Measurements from ENCODE around the gene TATDN3.

TATDN3 gene

DNA sequence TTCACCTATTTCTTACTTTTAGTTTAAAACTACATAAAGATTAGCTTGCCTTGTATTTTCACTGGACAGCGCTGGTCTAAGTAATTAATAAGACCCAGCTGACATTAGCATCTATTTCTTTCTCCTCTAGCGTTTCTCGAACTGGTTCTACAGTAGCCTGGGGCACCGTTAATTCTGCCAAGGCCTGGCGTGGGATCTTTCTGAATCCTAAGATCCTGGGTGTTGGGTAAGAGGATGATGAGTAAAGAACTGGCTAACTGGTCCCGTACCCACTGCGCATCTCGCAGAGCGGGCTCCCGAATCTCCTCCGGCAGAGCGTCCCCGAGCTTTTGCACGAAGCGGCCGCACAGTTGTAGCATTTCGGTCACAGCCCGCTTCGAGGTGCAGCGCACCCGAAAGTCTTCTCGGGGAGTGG, 426 bp upstream of the TATDN3 start:
- Histone ChIP-seq H3K27me3 (ENCODE audit: insufficient read depth, low read depth, severe bottlenecking) (no peaks in the 10 kb centered on the region), H3K27ac (peak overlapping the region; percentile 94), H3K4me3 (ENCODE audit: low read depth, low read length) (peak overlapping the region; percentile 91), H3K9me3 (ENCODE audit: severe bottlenecking) (no peaks in the 10 kb centered on the region), H3K36me3 (peaks cover 18% of the 10 kb centered on the region)
- DNase-seq = no peak
- TF ChIP-seq, protein P1, sequence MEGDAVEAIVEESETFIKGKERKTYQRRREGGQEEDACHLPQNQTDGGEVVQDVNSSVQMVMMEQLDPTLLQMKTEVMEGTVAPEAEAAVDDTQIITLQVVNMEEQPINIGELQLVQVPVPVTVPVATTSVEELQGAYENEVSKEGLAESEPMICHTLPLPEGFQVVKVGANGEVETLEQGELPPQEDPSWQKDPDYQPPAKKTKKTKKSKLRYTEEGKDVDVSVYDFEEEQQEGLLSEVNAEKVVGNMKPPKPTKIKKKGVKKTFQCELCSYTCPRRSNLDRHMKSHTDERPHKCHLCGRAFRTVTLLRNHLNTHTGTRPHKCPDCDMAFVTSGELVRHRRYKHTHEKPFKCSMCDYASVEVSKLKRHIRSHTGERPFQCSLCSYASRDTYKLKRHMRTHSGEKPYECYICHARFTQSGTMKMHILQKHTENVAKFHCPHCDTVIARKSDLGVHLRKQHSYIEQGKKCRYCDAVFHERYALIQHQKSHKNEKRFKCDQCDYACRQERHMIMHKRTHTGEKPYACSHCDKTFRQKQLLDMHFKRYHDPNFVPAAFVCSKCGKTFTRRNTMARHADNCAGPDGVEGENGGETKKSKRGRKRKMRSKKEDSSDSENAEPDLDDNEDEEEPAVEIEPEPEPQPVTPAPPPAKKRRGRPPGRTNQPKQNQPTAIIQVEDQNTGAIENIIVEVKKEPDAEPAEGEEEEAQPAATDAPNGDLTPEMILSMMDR (IDR thresholded peaks at IDR 0.05; ENCODE audit: low read depth, low read length) = no peak

DNA sequence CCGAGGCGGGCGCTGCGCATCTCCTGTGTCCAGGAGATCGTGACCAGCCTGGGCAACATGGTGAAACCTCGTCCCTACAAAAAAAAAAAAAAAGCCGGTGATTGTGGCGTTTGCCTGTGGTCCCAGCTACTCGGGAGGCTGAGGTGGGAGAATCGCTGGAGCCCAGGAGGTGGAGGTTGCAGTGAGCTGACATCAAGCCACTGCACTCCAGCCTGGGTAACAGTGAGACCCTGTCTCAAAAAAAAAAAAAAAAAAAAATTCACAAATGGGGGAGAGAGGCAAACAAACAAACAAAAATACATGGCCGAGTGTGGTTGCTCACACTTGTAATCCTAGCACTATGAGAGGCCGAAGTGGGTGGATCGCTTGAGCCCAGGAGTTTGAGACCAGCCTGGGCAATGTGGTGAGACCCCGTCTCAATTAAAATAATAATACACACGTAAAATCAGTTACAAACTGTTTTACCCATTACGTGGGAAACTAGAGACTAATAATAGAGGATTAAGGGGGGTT, 758 bp downstream of the TATDN3 start:
- TF ChIP-seq, protein P1 (IDR thresholded peaks at IDR 0.05; ENCODE audit: low read depth, low read length) = no peak
- no peak for DNase-seq
- peak overlapping the region; percentile 91 for H3K4me3 ChIP-seq (ENCODE audit: low read depth, low read length)
- no peaks in the 10 kb centered on the region for H3K9me3 ChIP-seq (ENCODE audit: severe bottlenecking)
- H3K27me3 ChIP-seq (ENCODE audit: insufficient read depth, low read depth, severe bottlenecking) = no peaks in the 10 kb centered on the region
- H3K36me3 ChIP-seq = peaks cover 12% of the 10 kb centered on the region
- peak overlapping the region; percentile 94 for H3K27ac ChIP-seq

DNA sequence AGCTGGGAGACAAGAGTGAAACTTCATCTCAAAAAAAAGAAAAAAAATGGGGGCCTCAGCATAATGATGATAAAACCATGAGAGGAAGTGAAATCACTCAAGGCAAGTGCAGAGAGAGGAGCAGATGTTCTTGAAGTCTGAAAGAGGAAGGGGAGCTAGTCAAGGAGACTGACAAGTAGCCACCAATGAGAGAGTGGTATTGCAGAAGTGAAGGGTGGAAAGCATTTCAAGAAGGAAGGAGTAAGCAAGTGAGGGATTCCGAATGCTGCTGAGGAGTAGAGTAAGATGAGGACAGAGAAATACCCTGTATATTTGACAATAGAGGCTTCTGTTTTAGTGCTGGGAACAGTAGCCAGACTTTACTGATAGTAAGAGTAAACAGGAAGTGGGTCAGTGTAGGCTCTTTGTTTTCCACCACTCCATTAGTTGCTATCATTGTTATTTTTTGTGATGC, 2.9 kb downstream of the TATDN3 start:
- Histone ChIP-seq H3K36me3 (peaks cover 21% of the 10 kb centered on the region), H3K4me3 (ENCODE audit: low read depth, low read length) (no peak overlapping the region), H3K9me3 (ENCODE audit: severe bottlenecking) (no peaks in the 10 kb centered on the region), H3K27ac (no peak overlapping the region), H3K27me3 (ENCODE audit: insufficient read depth, low read depth, severe bottlenecking) (no peaks in the 10 kb centered on the region)
- TF ChIP-seq, protein P1 (IDR thresholded peaks at IDR 0.05; ENCODE audit: low read depth, low read length) = no peak
- no peak for DNase-seq

DNA sequence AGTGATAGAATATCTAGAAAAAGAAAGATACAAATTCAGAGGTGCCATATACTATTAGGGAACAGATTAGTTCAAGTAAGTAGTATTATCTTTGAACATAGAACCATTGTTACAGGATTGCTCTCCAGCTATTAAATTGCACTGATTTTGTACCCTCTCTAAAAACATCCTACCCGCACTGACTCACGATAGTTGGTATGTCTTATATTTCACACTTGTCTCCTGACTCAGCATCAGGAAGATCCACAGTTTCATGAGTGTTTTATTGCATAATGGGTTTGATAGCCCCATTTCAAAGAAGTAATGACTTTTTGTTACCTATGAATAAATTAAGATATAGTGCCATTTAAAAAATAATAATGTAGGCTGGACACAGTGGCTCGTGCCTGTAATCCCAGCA, 6.0 kb downstream of the TATDN3 start:
- no peak for DNase-seq
- TF ChIP-seq, protein P1 (IDR thresholded peaks at IDR 0.05; ENCODE audit: low read depth, low read length) = no peak
- H3K9me3 ChIP-seq (ENCODE audit: severe bottlenecking) = no peaks in the 10 kb centered on the region
- H3K27ac ChIP-seq = no peak overlapping the region
- H3K36me3 ChIP-seq = peaks cover 29% of the 10 kb centered on the region
- H3K4me3 ChIP-seq (ENCODE audit: low read depth, low read length) = no peak overlapping the region
- H3K27me3 ChIP-seq (ENCODE audit: insufficient read depth, low read depth, severe bottlenecking) = no peaks in the 10 kb centered on the region

DNA sequence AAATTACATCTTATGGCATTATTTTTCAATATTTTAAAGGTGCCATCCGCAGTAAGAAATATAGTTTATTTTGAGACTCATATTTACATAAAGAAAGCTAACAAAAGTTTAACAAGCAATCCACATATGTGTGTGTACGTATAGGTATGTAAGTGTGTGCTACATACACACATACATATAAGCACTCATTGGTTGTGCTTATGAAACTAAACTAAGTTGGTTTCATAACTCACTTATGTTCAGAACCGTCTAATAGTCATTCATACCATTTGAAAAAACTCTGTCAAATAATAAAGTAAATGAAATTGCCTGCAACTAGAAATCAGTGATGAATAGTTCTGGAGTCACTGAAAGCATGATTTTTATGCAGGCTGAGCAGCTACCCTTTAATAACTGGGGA, 14.1 kb downstream of the TATDN3 start:
- no peaks in the 10 kb centered on the region for H3K27me3 ChIP-seq (ENCODE audit: insufficient read depth, low read depth, severe bottlenecking)

More for the DNA sequence above, 14.1 kb downstream of the TATDN3 start:
- no peak overlapping the region for H3K4me3 ChIP-seq (ENCODE audit: low read depth, low read length)
- DNase-seq = no peak
- no peak overlapping the region for H3K27ac ChIP-seq
- peaks cover 32% of the 10 kb centered on the region for H3K36me3 ChIP-seq
- H3K9me3 ChIP-seq (ENCODE audit: severe bottlenecking) = no peaks in the 10 kb centered on the region
- TF ChIP-seq, protein P1 (IDR thresholded peaks at IDR 0.05; ENCODE audit: low read depth, low read length) = no peak
